K562 (cell line): Measurements from ENCODE around the gene PRKACA. TPM values are rescaled to one million over a fixed set of nuclear protein-coding genes. Genes with fewer than 3 reads are reported as not detected.

Experiments
- ATF1 ChIP-seq, 2 experiments: fragments of 450-650 bp in 1 of 2; IDR thresholded peaks; 2 replicates each; pipeline ENCODE4 v1.6.1; 2016; ENCODE audit warnings: missing compliant biosample characterization in 1 of 2, missing genetic modification characterization in 1 of 2
- CREB1 ChIP-seq, 2 experiments: sonication (generic) in 1 of 2; formaldehyde crosslinking in 1 of 2; IDR thresholded peaks; 2 replicates each; pipeline versions ENCODE4 v1.6.1 to v1.8.0; 2012 to 2022; ENCODE audit warnings: inconsistent platforms in 1 of 2, mild to moderate bottlenecking in 1 of 2, missing genetic modification reagents in 1 of 2, moderate library complexity in 1 of 2
- GABPB1 ChIP-seq: sonication (generic); formaldehyde crosslinking; IDR thresholded peaks from 2 replicates; pipeline ENCODE4 v1.8.0; 2022; ENCODE audit warnings: mild to moderate bottlenecking, missing genetic modification reagents
- GATAD2B ChIP-seq: fragments of 450-650 bp; IDR thresholded peaks from 2 replicates; pipeline ENCODE4 v1.6.1; 2017; ENCODE audit warnings: mild to moderate bottlenecking, borderline replicate concordance
- JUND ChIP-seq, 2 experiments: IDR thresholded peaks; 2 replicates in 1 of 2; 3 replicates in 1 of 2; pipeline ENCODE4 v1.6.1; 2011; ENCODE audit warnings: borderline replicate concordance in 2 of 2, low read depth in 2 of 2, low read length in 2 of 2, improper control_type of control experiment in 1 of 2, missing biosample characterization in 1 of 2, missing genetic modification characterization in 1 of 2, missing genetic modification reagents in 1 of 2
- LEF1 ChIP-seq: fragments of 450-650 bp; IDR thresholded peaks from 2 replicates; pipeline ENCODE4 v1.6.1; 2016; ENCODE audit warnings: mild to moderate bottlenecking
- MBD2 ChIP-seq: sonication (generic); IDR thresholded peaks from 2 replicates; pipeline ENCODE4 v1.6.1; 2016; ENCODE audit warnings: low read depth, borderline replicate concordance
- MCM3 ChIP-seq: fragments of 450-650 bp; IDR thresholded peaks from 2 replicates; pipeline ENCODE4 v1.6.1; 2016
- MECOM ChIP-seq: fragments of 250-450 bp; sonication (Bioruptor Pico); IDR thresholded peaks from 2 replicates; pipeline ENCODE4 v1.8.0; 2022; ENCODE audit warnings: inconsistent platforms
- MXI1 ChIP-seq: IDR thresholded peaks from 2 replicates; pipeline ENCODE4 v1.6.1; 2011; ENCODE audit warnings: low read depth, mild to moderate bottlenecking, improper control_type of control experiment, low read length
- PHF20 ChIP-seq: fragments of 450-650 bp; IDR thresholded peaks from 2 replicates; pipeline ENCODE4 v1.6.1; 2018; ENCODE audit not compliant: partially characterized antibody
- SMAD2 ChIP-seq: fragments of 150-350 bp; IDR thresholded peaks from 2 replicates; pipeline ENCODE4 v1.6.1; 2014; ENCODE audit warnings: low read depth, mild to moderate bottlenecking, low read length
- ZBTB5 ChIP-seq: fragments of 450-650 bp; IDR thresholded peaks from 2 replicates; pipeline ENCODE4 v1.6.1; 2017; ENCODE audit warnings: antibody characterized with exemption
- ZNF140 ChIP-seq: fragments of 250-450 bp; sonication (Bioruptor Pico); IDR thresholded peaks from 2 replicates; pipeline ENCODE4 v1.8.0; 2021; ENCODE audit warnings: moderate library complexity, mild to moderate bottlenecking, inconsistent platforms
- ZNF263 ChIP-seq: sonication (generic); formaldehyde crosslinking; IDR thresholded peaks from 2 replicates; pipeline ENCODE4 v1.8.0; 2022; ENCODE audit warnings: mild to moderate bottlenecking, missing genetic modification reagents, borderline replicate concordance
- ZNF311 ChIP-seq: fragments of 250-450 bp; sonication (Bioruptor Pico); IDR thresholded peaks from 2 replicates; pipeline ENCODE4 v1.4.0; 2020; ENCODE audit warnings: mild to moderate bottlenecking, moderate library complexity
- ZNF507 ChIP-seq: conservative IDR thresholded peaks from 2 replicates; pipeline ENCODE4 v1.6.1; 2017; ENCODE audit warnings: missing genetic modification characterization, missing compliant biosample characterization
- ZNF639 ChIP-seq, 2 experiments: fragments of 200-800 bp in 1 of 2; sonication (Bioruptor generic) in 1 of 2; sonication (generic) in 1 of 2; formaldehyde crosslinking in 1 of 2; IDR thresholded peaks in 1 of 2; conservative IDR thresholded peaks in 1 of 2; 2 replicates each; pipeline versions ENCODE4 v1.5.0 to v1.6.1; 2016 to 2020; ENCODE audit warnings: missing compliant biosample characterization in 1 of 2, missing genetic modification characterization in 1 of 2, missing genetic modification reagents in 1 of 2
- ZNF668 ChIP-seq: fragments of 250-450 bp; sonication (Bioruptor Pico); IDR thresholded peaks from 2 replicates; pipeline ENCODE4 v1.8.0; 2022; ENCODE audit warnings: mild to moderate bottlenecking, inconsistent platforms
- ZNF76 ChIP-seq: fragments of 250-450 bp; sonication (Bioruptor Pico); IDR thresholded peaks from 2 replicates; pipeline ENCODE4 v1.4.0; 2020; ENCODE audit warnings: mild to moderate bottlenecking, moderate library complexity, borderline replicate concordance
- polyA plus RNA-seq, 8 experiments: library from polyadenylated mRNA; depleted of rRNA in 4 of 8; stranded (reverse) in 5 of 8; unstranded in 3 of 8; fragments of >200 nt; fragmentation: Nextera tagmentation in 2 of 8; fragmentation: Illumina TruSeq in 1 of 8; extraction: Ambion mirVana in 2 of 8; extraction: Trizol in 1 of 8; gene quantifications; 2 replicates each; pipeline versions ENCODE4 v1.2.1 to v1.2.3, GENCODE V29; 2011 to 2014; ENCODE audit warnings: inconsistent platforms in 1 of 8, missing spikeins in 1 of 8
- total RNA-seq, 7 experiments: library from RNA; depleted of rRNA in 6 of 7; stranded (reverse); fragments of >200 nt in 6 of 7; fragmentation: Illumina TruSeq in 2 of 7; extraction: Trizol in 2 of 7; gene quantifications; 2 replicates each; pipeline versions ENCODE4 v1.2.1 to v1.2.3, GENCODE V29; 2011 to 2021; ENCODE audit warnings: low replicate concordance in 1 of 7

Gene PRKACA
- total and polyA plus RNA-seq, 9 of the 15 experiments (the other 6 are each of a cell fraction or from before 2014, with no cell fraction given) = 1.2 to 63.1 (median 13.0) TPM

- TF ChIP-seq ZNF507 (tag) (no peak), ATF1 (CRISPR knock-in tag; IDR thresholded peaks at IDR 0.05) (no peak), ATF1 (tag; IDR thresholded peaks at IDR 0.05) (peak; percentile 67), ZNF263 (0 out of 2 replicates have a peak, but pooled peaks have one; percentile 38), MBD2 (0 out of 2 replicates have a peak, but pooled peaks have one; percentile 9), ZNF140 (CRISPR knock-in tag) (no peak), SMAD2 (no peak), ZNF76 (CRISPR knock-in tag) (peak; percentile 53; the same call in 1 of the 2 replicates), ZBTB5 (no peak), PHF20 (peak; percentile 13), JUND (IDR thresholded peaks at IDR 0.05; ENCODE audit: borderline replicate concordance, low read depth, low read length) (0 out of 2 replicates have a peak, but pooled peaks have one; percentile 6), JUND (tag; IDR thresholded peaks at IDR 0.05; ENCODE audit: borderline replicate concordance, low read depth, low read length) (no peak), MXI1 (no peak), MECOM (CRISPR knock-in tag) (no peak), ZNF668 (no peak), LEF1 (peak; percentile 57; the same call in 1 of the 2 replicates), ZNF639 (CRISPR knock-in tag; conservative IDR thresholded peaks at IDR 0.05 in 1 of 2, IDR thresholded peaks at IDR 0.05 in 1 of 2) (peak in 1 of 2 experiments; percentile 80; a peak in 2 of 4 replicates), MCM3 (no peak), ZNF311 (CRISPR knock-in tag) (no peak), GATAD2B (peak; percentile 88), GABPB1 (CRISPR knock-in tag) (no peak), CREB1 (IDR thresholded peaks at IDR 0.05) (peak; percentile 27; the same call in 1 of the 2 replicates), CREB1 (CRISPR knock-in tag; IDR thresholded peaks at IDR 0.05) (0 out of 2 replicates have a peak, but pooled peaks have one; percentile 15)
Measured at GRCh38 chr19:14091081-14091812, 26.3 kb downstream of the PRKACA start (continued).
